Left lung (tissue), 10 donors: ENCODE data around the gene PANX2. TPM values are rescaled to one million over a fixed set of nuclear protein-coding genes. Genes with fewer than 3 reads are reported as not detected.

Experiments
- ATAC-seq: fragments of 200-7000 bp; cut with Tn5 transposase; one replicate; pipeline ENCODE4 v1.9.1; 2020; ENCODE audit warnings: moderate library complexity
- DNase-seq, 4 donors: peaks; one replicate each; pipeline ENCODE4 v3.0.0-alpha.2; 2013 to 2020
- H3K27ac ChIP-seq, 2 donors: fragments of 200-600 bp; sonication (generic) in 1 of 2; one replicate each; pipeline versions ENCODE4 v1.5.0 to v1.8.0; 2020 to 2021
- H3K27me3 ChIP-seq, 2 donors: fragments of 200-600 bp; sonication (generic) in 1 of 2; one replicate each; pipeline versions ENCODE4 v1.5.0 to v1.8.0; 2020 to 2021
- H3K36me3 ChIP-seq, 2 donors: fragments of 200-600 bp; sonication (generic) in 1 of 2; one replicate each; pipeline versions ENCODE4 v1.5.0 to v1.8.0; 2020 to 2021
- H3K4me1 ChIP-seq, 2 donors: fragments of 200-600 bp; one replicate each; pipeline ENCODE4 v1.8.0; 2021
- H3K4me3 ChIP-seq, 2 donors: fragments of 200-600 bp; sonication (generic) in 1 of 2; one replicate each; pipeline versions ENCODE4 v1.5.0 to v1.8.0; 2020 to 2021; ENCODE audit warnings: mild to moderate bottlenecking in 1 of 2
- H3K9me3 ChIP-seq, 2 donors: fragments of 200-600 bp; sonication (generic) in 1 of 2; one replicate each; pipeline versions ENCODE4 v1.5.0 to v1.8.0; 2020 to 2021
- CTCF ChIP-seq, 2 donors: fragments of 200-600 bp; sonication (generic) in 1 of 2; IDR thresholded peaks; one replicate each; pipeline versions ENCODE4 v1.5.0 to v1.8.0; 2021; ENCODE audit warnings: antibody characterized with exemption in 2 of 2
- intact Hi-C, 2 donors: fragments of 100-400 bp; cut with DNase I; formaldehyde crosslinking; loops; one replicate each; pipeline versions ENCODE4 v1.11.2 to v1.14.2; 2022
- polyA plus RNA-seq, 6 donors: library from polyadenylated mRNA; unstranded; fragments of 120-200 nt; gene quantifications; one replicate each; pipeline ENCODE4 v1.2.1, GENCODE V29; 2013; ENCODE audit not compliant: insufficient read length in 6 of 6
- total RNA-seq, 2 donors: library from RNA; stranded (reverse); fragmentation: NEBNext Ultra II Directional; extraction: Animal tissue kit (Norgen Biotek cat#: 25700); gene quantifications; one replicate each; pipeline ENCODE4 v1.2.1, GENCODE V29; 2021
- donor health status: DM: no; HTN: yes; CAD: no.
- donor health status: DM: no; HTN: no; CAD: no.

The PANX2 gene
- total and polyA plus RNA-seq, 8 donors: 0.51 to 4.6 (median 0.65) TPM

- Histone ChIP-seq H3K9me3 (no peaks in the 10 kb centered on the region), H3K27ac (no peak overlapping the region), H3K27me3 (no peaks in the 10 kb centered on the region), H3K4me3 (no peak overlapping the region), H3K4me1 (peaks cover 0 to 7% of the 10 kb centered on the region in 2 donors), H3K36me3 (peaks cover 0 to 99% of the 10 kb centered on the region in 2 donors)
- ATAC-seq (no peak), DNase-seq (no peak)
- intact Hi-C loops: no loop called here
- TF ChIP-seq CTCF (IDR thresholded peaks at IDR 0.05): no peak
These were observed 46.4 kb downstream of the PANX2 start for GRCh38 chr22:50216684-50217520.

DNA sequence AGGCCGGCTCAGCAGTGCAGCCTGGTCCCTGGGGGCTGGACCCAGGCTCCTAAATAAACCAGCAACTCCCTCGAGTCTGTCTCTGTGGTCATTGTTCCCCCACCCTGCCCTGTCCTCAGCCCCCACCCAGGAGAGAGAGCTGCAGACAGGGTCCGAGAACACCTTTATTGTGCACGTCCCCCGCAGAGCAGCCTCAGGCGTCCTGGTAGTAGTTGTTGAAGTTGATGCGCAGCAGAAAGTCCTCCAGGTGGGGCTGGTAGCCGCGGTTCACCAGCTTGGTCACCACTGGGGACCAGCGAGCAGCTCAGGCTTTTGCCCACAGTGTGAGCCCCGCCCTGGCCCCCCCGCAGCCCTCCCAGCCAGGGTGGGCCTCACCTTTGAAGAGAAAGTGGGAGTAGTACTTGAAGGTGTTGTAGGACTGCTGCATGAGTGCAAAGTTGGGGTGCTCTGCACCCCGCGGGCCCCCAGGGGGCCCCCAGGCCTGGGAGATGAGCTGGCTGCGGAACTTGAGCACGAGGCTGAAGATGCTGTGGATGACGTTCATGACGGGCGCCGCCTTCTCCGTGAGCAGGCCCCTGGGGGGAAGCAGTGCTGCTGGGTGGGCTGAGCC is 47.1 kb downstream of the PANX2 start:
- no peaks in the 10 kb centered on the region for H3K27me3 ChIP-seq
- H3K36me3 ChIP-seq: peaks cover 0 to 99% of the 10 kb centered on the region in 2 donors
- H3K9me3 ChIP-seq: no peaks in the 10 kb centered on the region
- intact Hi-C loops: no loop called here
- no peak for TF ChIP-seq CTCF (IDR thresholded peaks at IDR 0.05)
- H3K4me3 ChIP-seq: no peak overlapping the region
- H3K27ac ChIP-seq: no peak overlapping the region
- peaks cover 0 to 7% of the 10 kb centered on the region in 2 donors for H3K4me1 ChIP-seq
- DNase-seq (no peak), ATAC-seq (no peak)

DNA sequence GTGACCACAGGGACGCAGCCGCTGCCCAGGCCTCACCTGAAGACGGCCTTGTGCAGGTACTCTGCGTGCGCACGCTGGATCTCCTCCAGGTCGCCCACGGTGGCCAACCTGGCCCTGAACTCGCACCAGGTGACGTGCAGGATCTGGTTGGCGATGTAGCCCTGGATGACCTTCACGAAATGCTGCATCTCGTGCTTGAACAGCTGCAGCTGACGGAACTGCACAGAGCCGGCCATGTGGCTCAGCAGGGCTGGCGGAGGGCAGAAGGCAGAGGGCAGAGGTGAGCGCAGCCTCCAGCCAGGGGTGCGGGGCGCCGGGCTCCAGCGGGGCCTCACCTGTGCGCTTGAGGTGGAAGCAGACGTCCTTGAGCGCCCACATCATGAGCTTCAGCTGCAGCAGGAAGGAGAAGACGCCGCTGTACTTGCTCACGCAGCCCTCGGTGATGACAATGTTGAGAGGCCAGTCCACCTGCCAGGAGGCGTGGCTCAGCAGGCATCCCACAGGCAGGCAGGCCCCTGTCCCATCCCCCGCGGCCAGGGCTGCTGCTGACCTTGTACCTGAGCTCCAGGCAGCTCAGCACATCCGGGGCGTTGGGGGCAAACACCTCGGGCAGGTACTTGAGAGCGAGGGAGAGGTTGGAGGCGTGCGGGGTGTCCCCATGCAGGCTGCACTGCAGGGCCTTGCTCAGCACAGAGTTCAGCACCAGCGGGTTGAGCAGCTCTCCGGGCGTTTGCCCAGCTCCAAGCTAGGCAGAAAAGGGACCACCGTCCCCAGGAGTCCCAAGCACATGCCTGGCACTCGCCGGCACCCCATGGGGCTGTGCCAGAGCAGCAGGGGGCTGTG is 47.8 kb downstream of the PANX2 start:
- intact Hi-C loops: no loop called here
- DNase-seq: no peak
- Histone ChIP-seq H3K4me1 (peaks cover 0 to 7% of the 10 kb centered on the region in 2 donors), H3K4me3 (no peak overlapping the region), H3K36me3 (peaks cover 0 to 99% of the 10 kb centered on the region in 2 donors), H3K27ac (no peak overlapping the region), H3K9me3 (no peaks in the 10 kb centered on the region), H3K27me3 (no peaks in the 10 kb centered on the region)
- peak; percentile 8 for ATAC-seq
- TF ChIP-seq CTCF (IDR thresholded peaks at IDR 0.05): no peak

DNA sequence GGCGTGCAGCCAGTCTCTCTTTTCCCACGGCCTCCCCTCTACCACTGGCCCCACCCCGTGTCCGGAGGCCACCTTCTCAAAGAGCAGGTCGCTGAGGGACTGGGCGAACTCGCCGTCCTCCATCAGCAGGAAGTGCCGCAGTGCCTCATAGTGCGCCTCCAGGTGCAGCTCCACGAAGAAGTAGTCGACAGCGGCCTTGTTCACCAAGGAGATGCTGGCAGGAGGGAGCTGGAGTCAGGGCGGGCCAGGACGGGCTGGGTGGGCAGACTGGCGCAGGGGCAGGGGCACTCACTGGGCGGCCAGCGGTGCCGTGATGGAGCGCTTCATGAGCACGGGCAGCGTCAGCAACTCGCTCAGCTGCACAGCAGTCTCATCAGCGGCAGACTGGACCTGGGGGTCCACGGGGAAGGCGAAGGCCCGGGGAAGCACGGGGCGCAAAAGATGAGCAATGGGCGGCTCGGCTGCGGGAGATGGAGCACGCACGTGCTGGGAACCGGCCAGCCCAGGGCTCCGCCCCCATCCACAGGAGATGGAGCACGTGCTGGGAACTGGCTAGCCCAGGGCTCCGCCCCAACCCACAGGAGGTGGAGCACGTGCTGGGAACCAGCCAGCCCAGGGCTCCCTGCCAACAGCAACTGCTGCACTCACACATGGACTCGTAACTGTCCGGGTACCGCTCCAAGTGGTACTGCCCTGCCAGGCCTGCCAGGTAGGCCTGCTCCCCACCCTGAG is 48.6 kb downstream of the PANX2 start:
- peaks cover 0 to 99% of the 10 kb centered on the region in 2 donors for H3K36me3 ChIP-seq
- H3K4me3 ChIP-seq: no peak overlapping the region
- peaks cover 0 to 7% of the 10 kb centered on the region in 2 donors for H3K4me1 ChIP-seq
- intact Hi-C loops: no loop called here
- H3K27ac ChIP-seq: no peak overlapping the region
- ATAC-seq: peak; percentile 78
- TF ChIP-seq CTCF (IDR thresholded peaks at IDR 0.05): no peak
- H3K27me3 ChIP-seq: no peaks in the 10 kb centered on the region
- peak in 3 of 4 donors; percentile 83 to 90 (median 84) for DNase-seq
- H3K9me3 ChIP-seq: no peaks in the 10 kb centered on the region
